A549 (cell line): ENCODE data around the gene BTG3. TPM values are rescaled to one million over a fixed set of nuclear protein-coding genes. Genes with fewer than 3 reads are reported as not detected.

Experiments used
- ATAC-seq, 2 experiments: fragments of 200-7000 bp in 1 of 2; fragments of >200 bp in 1 of 2; cut with Nextera tagmentation in 1 of 2; cut with Tn5 transposase in 1 of 2; 3 replicates each; pipeline versions ENCODE4 v1.8.0 to v1.9.1; 2018 to 2020; ENCODE audit warnings: mild to moderate bottlenecking in 1 of 2, moderate library complexity in 1 of 2
- CTCF ChIA-PET: fragments of 300-600 bp; sonication (Branson Sonifier 250); formaldehyde crosslinking; extraction: SDS; loops from one replicate; lab custom pipeline; 2021; ENCODE audit warnings: antibody characterized with exemption, inconsistent platforms; lab: Yijun Ruan, JAX
- POLR2A ChIA-PET: fragments of 350-600 bp; formaldehyde crosslinking; extraction: SDS; loops from one replicate; lab custom pipeline; 2021; ENCODE audit warnings: antibody characterized with exemption, inconsistent platforms; lab: Yijun Ruan, JAX
- DNase-seq, 2 experiments: peaks; one replicate each; pipeline versions ENCODE4 v3.0.0 to v3.0.0-alpha.2; 2011 to 2016; ENCODE audit warnings: low read depth in 1 of 2, low spot score in 1 of 2
- FAIRE-seq: peaks from 2 replicates; lab custom pipeline; 2011; peaks lifted over from hg19 to GRCh38; lab: Jason Lieb, UNC
- H3K27ac ChIP-seq, 2 experiments: fragments of >200 bp; sonication (Bioruptor Twin); formaldehyde crosslinking; 3 replicates each; pipeline ENCODE4 v1.5.1; 2016 to 2017
- H3K4me1 ChIP-seq: fragments of >200 bp; sonication (Bioruptor Twin); formaldehyde crosslinking; 3 replicates; pipeline ENCODE4 v1.6.1; 2016
- H3K4me2 ChIP-seq: fragments of >200 bp; sonication (Bioruptor Twin); formaldehyde crosslinking; 3 replicates; pipeline ENCODE4 v1.6.1; 2016
- H3K4me3 ChIP-seq: fragments of >200 bp; sonication (Bioruptor Twin); formaldehyde crosslinking; 3 replicates; pipeline ENCODE4 v1.5.1; 2016
- H3K9me3 ChIP-seq: fragments of >200 bp; sonication (Bioruptor Twin); formaldehyde crosslinking; 3 replicates; pipeline ENCODE4 v1.6.1; 2016
- BHLHE40 ChIP-seq: IDR thresholded peaks from 2 replicates; pipeline ENCODE4 v1.6.1; 2012; ENCODE audit warnings: low read depth, low read length, inconsistent platforms
- CBX8 ChIP-seq: fragments of 200-600 bp; sonication (generic); IDR thresholded peaks from 2 replicates; pipeline ENCODE4 v1.6.1; 2016
- CHD2 ChIP-seq: fragments of 150-350 bp; IDR thresholded peaks from 2 replicates; pipeline ENCODE4 v1.6.1; 2014; ENCODE audit warnings: low read length; ENCODE audit not compliant: partially characterized antibody
- ESRRA ChIP-seq: fragments of 150-350 bp; IDR thresholded peaks from 2 replicates; pipeline ENCODE4 v1.6.1; 2014; ENCODE audit warnings: mild to moderate bottlenecking, low read length, borderline replicate concordance
- FOSB ChIP-seq: fragments of 250-450 bp; sonication (Bioruptor Pico); IDR thresholded peaks from 2 replicates; pipeline ENCODE4 v1.5.0; 2020; ENCODE audit warnings: mild to moderate bottlenecking, moderate library complexity
- FOXS1 ChIP-seq: fragments of 250-450 bp; sonication (Bioruptor Pico); IDR thresholded peaks from 2 replicates; pipeline ENCODE4 v1.5.0; 2020; ENCODE audit warnings: mild to moderate bottlenecking, moderate library complexity
- HDAC2 ChIP-seq: fragments of 200-600 bp; sonication (generic); IDR thresholded peaks from 2 replicates; pipeline ENCODE4 v1.6.1; 2016
- HEYL ChIP-seq: fragments of 250-450 bp; sonication (Bioruptor Pico); IDR thresholded peaks from 2 replicates; pipeline ENCODE4 v1.8.0; 2021; ENCODE audit warnings: mild to moderate bottlenecking, moderate library complexity
- JUN ChIP-seq, 2 experiments: fragments of >200 bp; sonication (Bioruptor Twin); formaldehyde crosslinking; IDR thresholded peaks; 2 replicates in 1 of 2; 3 replicates in 1 of 2; pipeline ENCODE4 v1.6.1; 2016 to 2017
- KDM1A ChIP-seq: fragments of 200-600 bp; sonication (generic); IDR thresholded peaks from 2 replicates; pipeline ENCODE4 v1.6.1; 2016; ENCODE audit warnings: low read depth, mild to moderate bottlenecking
- KDM5A ChIP-seq: fragments of 200-600 bp; sonication (generic); IDR thresholded peaks from 2 replicates; pipeline ENCODE4 v1.6.1; 2016; ENCODE audit warnings: antibody characterized with exemption, mild to moderate bottlenecking
- MAZ ChIP-seq: fragments of 150-350 bp; IDR thresholded peaks from 2 replicates; pipeline ENCODE4 v1.6.1; 2014; ENCODE audit warnings: antibody characterized with exemption, low read depth, low read length, borderline replicate concordance
- NR3C1 ChIP-seq: fragments of >200 bp; sonication (Bioruptor Twin); formaldehyde crosslinking; IDR thresholded peaks from 3 replicates; pipeline ENCODE4 v1.6.1; 2017
- PHF8 ChIP-seq: fragments of 200-600 bp; sonication (generic); IDR thresholded peaks from 2 replicates; pipeline ENCODE4 v1.6.1; 2016; ENCODE audit warnings: low read depth, mild to moderate bottlenecking, antibody characterized with exemption, moderate library complexity, borderline replicate concordance
- RAD21 ChIP-seq, 2 experiments: fragments of >200 bp in 1 of 2; sonication (Bioruptor Twin) in 1 of 2; formaldehyde crosslinking in 1 of 2; IDR thresholded peaks in 1 of 2; conservative IDR thresholded peaks in 1 of 2; 2 replicates in 1 of 2; 3 replicates in 1 of 2; pipeline ENCODE4 v1.6.1; 2012 to 2018; ENCODE audit warnings: inconsistent platforms in 1 of 2
- RNF2 ChIP-seq: fragments of 200-600 bp; sonication (generic); IDR thresholded peaks from 2 replicates; pipeline ENCODE4 v1.6.1; 2016; ENCODE audit warnings: low read depth, mild to moderate bottlenecking, antibody characterized with exemption, moderate library complexity, borderline replicate concordance
- SMC3 ChIP-seq: fragments of >200 bp; sonication (Bioruptor Twin); formaldehyde crosslinking; IDR thresholded peaks from 3 replicates; pipeline ENCODE4 v1.6.1; 2018; ENCODE audit warnings: inconsistent platforms
- SREBF2 ChIP-seq: fragments of 450-650 bp; IDR thresholded peaks from 2 replicates; pipeline ENCODE4 v1.6.1; 2014; ENCODE audit warnings: mild to moderate bottlenecking, moderate library complexity
- ZC3H11A ChIP-seq: fragments of 450-650 bp; IDR thresholded peaks from 2 replicates; pipeline ENCODE4 v1.6.1; 2014; ENCODE audit warnings: antibody characterized with exemption, mild to moderate bottlenecking
- ZFP36 ChIP-seq: fragments of 450-650 bp; IDR thresholded peaks from 2 replicates; pipeline ENCODE4 v1.6.1; 2014; ENCODE audit warnings: borderline replicate concordance; ENCODE audit not compliant: partially characterized antibody
- ZNF302 ChIP-seq: fragments of 250-450 bp; sonication (Bioruptor Pico); IDR thresholded peaks from 2 replicates; pipeline ENCODE4 v1.9.0; 2021; ENCODE audit warnings: inconsistent platforms, mild to moderate bottlenecking, moderate library complexity
- ZSCAN20 ChIP-seq: fragments of 250-450 bp; sonication (Bioruptor Pico); IDR thresholded peaks from 2 replicates; pipeline ENCODE4 v1.8.0; 2022; ENCODE audit warnings: mild to moderate bottlenecking, moderate library complexity
- WGBS: methylation state at CpG from one replicate; pipeline ENCODE4 v1.1.6; 2017; ENCODE audit errors: missing lambda C conversion rate; 5-methylcytosine and 5-hydroxymethylcytosine counted together
- polyA plus RNA-seq, 4 experiments: library from polyadenylated mRNA; depleted of rRNA in 3 of 4; stranded (reverse); fragments of >200 nt; fragmentation: RNase III in 1 of 4; extraction: RNeasy Plus Mini Kit Qiagen cat#74134 plus additional on column Dnase treatment in 1 of 4; gene quantifications; 2 replicates in 3 of 4; 3 replicates in 1 of 4; pipeline ENCODE4 v1.2.3, GENCODE V29; 2011 to 2017
- TF ChIP-seq, protein P1 (sequence below): IDR thresholded peaks from 2 replicates; pipeline ENCODE4 v1.6.1; 2012
- TF ChIP-seq, protein P2 (sequence below): fragments of 150-350 bp; IDR thresholded peaks from 2 replicates; pipeline ENCODE4 v1.6.1; 2014; ENCODE audit warnings: low read depth, mild to moderate bottlenecking, low read length
- TF ChIP-seq, protein P3 (sequence below): fragments of >200 bp; sonication (Bioruptor Twin); formaldehyde crosslinking; IDR thresholded peaks from 3 replicates; pipeline ENCODE4 v1.6.1; 2016
- TF ChIP-seq, protein P4 (sequence below): fragments of 250-450 bp; sonication (Bioruptor Pico); IDR thresholded peaks from 2 replicates; pipeline ENCODE4 v1.5.0; 2021; ENCODE audit warnings: mild to moderate bottlenecking, moderate library complexity, borderline replicate concordance
- TF ChIP-seq, protein P5 (sequence below): fragments of 250-450 bp; sonication (Bioruptor Pico); IDR thresholded peaks from 2 replicates; pipeline ENCODE4 v1.5.0; 2020; ENCODE audit warnings: low read depth, mild to moderate bottlenecking, moderate library complexity

Gene BTG3
- polyA plus RNA-seq, 2 of the 4 experiments (the other 2 are of a cell fraction): 19.6 to 46.1 TPM

DNA sequence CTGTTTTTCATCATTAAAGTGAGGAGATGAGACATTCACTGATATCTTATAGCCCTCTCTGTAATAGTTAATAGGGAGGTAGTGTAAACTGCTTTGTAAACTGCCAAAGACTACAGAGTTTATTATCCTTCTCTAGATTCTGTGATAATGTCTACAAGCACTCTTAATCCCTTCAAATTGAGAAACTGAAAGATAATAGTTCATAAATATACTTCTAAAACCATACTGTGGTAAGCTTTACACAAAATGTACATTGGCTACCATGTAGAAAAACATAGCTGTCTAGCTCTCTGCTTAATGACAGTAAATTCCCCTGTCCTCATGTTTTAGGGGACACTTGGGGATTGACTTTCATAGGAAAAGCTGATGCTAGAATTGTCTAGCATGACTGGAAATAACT is 60.3 kb downstream of the BTG3 start:
- Histone ChIP-seq H3K9me3 (no peaks in the 10 kb centered on the region), H3K4me1 (no peaks in the 10 kb centered on the region), H3K4me3 (no peak overlapping the region), H3K4me2 (no peak overlapping the region), H3K27ac (no peak overlapping the region)
- DNase-seq: no peak
- no peak for ATAC-seq
- FAIRE-seq: no peak
- ChIA-PET CTCF (interaction anchor here (1.0 to 1.4 kb wide), 4 partner anchors 97 to 165 kb away, joined by 3 to 6 read pairs (median 6); no protein-coding TSS in a partner anchor), POLR2A (no interaction called here)
- TF ChIP-seq KDM1A (no peak), MAZ (no peak), ZNF302 (CRISPR knock-in tag) (no peak), BHLHE40 (no peak), HDAC2 (no peak), ZSCAN20 (no peak), SREBF2 (no peak), ESRRA (no peak), ZFP36 (no peak)

DNA sequence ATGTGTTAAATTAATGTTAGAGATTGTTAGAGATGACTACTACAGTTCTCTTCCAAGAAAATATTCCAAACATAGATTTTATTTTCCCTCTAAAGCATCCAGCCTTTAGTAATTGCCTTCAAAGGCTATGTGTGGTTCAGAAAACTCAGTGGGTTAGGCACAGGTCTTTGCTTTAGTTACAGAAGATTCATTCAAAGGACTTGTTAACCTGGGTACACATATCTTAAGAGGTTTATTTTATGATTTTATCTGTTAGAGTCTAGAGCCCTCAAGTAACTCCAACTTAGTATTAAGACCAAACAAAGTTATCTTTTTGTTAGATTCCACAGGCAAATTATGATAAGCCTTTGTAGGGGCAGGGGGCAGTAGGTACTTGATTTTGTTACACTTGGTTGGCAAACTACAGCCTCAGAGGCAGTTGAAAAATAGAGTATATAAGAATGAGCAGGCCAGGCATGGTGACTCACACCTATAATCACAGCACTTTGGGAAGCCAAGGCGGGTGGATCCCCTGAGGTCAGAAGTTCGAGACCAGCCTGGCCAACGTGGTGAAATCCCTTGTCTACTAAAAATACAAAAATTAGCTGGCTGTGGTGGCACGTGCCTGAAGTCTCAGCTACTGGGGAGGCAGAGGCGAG is 61.9 kb downstream of the BTG3 start:
- WGBS: 67% methylated on average over 5 of the region's 5 CpGs
- Histone ChIP-seq H3K4me2 (no peak overlapping the region), H3K4me1 (no peaks in the 10 kb centered on the region), H3K4me3 (no peak overlapping the region), H3K27ac (no peak overlapping the region), H3K9me3 (no peaks in the 10 kb centered on the region)
- DNase-seq (no peak), ATAC-seq (no peak), FAIRE-seq (no peak)
- CTCF ChIA-PET: no interaction called here
- POLR2A ChIA-PET: no interaction called here
- TF ChIP-seq ZFP36: no peak
- no peak for TF ChIP-seq NR3C1
- no peak for TF ChIP-seq ZC3H11A
- TF ChIP-seq RAD21 (conservative IDR thresholded peaks at IDR 0.05 in 1 of 2, IDR thresholded peaks at IDR 0.05 in 1 of 2): no peak
- TF ChIP-seq, protein P1, sequence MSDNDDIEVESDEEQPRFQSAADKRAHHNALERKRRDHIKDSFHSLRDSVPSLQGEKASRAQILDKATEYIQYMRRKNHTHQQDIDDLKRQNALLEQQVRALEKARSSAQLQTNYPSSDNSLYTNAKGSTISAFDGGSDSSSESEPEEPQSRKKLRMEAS: no peak
- no peak for TF ChIP-seq FOSB
- TF ChIP-seq ZNF302 (CRISPR knock-in tag): no peak
- TF ChIP-seq PHF8: no peak
- TF ChIP-seq CBX8: no peak
- TF ChIP-seq, protein P2, sequence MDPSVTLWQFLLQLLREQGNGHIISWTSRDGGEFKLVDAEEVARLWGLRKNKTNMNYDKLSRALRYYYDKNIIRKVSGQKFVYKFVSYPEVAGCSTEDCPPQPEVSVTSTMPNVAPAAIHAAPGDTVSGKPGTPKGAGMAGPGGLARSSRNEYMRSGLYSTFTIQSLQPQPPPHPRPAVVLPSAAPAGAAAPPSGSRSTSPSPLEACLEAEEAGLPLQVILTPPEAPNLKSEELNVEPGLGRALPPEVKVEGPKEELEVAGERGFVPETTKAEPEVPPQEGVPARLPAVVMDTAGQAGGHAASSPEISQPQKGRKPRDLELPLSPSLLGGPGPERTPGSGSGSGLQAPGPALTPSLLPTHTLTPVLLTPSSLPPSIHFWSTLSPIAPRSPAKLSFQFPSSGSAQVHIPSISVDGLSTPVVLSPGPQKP: no peak
- TF ChIP-seq KDM1A: no peak
- no peak for TF ChIP-seq RNF2

DNA sequence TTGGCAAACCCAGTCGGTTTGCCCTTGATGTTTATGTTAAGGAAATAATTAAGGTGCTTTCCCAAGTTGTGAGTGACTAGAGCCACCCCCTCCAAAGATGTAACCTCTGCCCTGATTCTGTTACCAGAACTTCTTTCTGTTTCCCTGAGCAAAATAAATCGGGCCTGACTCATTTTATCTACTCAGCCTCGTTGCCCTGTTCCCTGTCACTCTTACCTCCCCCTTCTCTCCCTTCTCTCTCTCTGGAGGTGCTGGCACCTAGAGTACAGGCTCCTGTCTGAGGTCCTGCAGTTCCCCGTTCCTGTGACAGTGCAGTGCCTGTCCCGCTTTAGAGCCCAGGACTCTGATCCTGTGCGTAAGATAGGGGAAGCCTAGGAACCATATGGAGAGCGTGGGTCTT is 64.4 kb downstream of the BTG3 start:
- no peak overlapping the region for H3K27ac ChIP-seq
- TF ChIP-seq, protein P3, sequence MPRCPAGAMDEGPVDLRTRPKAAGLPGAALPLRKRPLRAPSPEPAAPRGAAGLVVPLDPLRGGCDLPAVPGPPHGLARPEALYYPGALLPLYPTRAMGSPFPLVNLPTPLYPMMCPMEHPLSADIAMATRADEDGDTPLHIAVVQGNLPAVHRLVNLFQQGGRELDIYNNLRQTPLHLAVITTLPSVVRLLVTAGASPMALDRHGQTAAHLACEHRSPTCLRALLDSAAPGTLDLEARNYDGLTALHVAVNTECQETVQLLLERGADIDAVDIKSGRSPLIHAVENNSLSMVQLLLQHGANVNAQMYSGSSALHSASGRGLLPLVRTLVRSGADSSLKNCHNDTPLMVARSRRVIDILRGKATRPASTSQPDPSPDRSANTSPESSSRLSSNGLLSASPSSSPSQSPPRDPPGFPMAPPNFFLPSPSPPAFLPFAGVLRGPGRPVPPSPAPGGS: no peak
- no peak for TF ChIP-seq JUN (IDR thresholded peaks at IDR 0.05)
- TF ChIP-seq KDM5A: no peak
- TF ChIP-seq HDAC2: no peak
- TF ChIP-seq, protein P1: no peak
- no peak for TF ChIP-seq CHD2
- TF ChIP-seq, protein P4, sequence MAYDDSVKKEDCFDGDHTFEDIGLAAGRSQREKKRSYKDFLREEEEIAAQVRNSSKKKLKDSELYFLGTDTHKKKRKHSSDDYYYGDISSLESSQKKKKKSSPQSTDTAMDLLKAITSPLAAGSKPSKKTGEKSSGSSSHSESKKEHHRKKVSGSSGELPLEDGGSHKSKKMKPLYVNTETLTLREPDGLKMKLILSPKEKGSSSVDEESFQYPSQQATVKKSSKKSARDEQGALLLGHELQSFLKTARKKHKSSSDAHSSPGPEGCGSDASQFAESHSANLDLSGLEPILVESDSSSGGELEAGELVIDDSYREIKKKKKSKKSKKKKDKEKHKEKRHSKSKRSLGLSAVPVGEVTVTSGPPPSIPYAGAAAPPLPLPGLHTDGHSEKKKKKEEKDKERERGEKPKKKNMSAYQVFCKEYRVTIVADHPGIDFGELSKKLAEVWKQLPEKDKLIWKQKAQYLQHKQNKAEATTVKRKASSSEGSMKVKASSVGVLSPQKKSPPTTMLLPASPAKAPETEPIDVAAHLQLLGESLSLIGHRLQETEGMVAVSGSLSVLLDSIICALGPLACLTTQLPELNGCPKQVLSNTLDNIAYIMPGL: no peak
- no peak for TF ChIP-seq SMC3
- TF ChIP-seq ESRRA: no peak
- TF ChIP-seq FOXS1 (CRISPR knock-in tag): no peak
- TF ChIP-seq SREBF2: no peak
- TF ChIP-seq ZFP36: no peak
- TF ChIP-seq, protein P5, sequence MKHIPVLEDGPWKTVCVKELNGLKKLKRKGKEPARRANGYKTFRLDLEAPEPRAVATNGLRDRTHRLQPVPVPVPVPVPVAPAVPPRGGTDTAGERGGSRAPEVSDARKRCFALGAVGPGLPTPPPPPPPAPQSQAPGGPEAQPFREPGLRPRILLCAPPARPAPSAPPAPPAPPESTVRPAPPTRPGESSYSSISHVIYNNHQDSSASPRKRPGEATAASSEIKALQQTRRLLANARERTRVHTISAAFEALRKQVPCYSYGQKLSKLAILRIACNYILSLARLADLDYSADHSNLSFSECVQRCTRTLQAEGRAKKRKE (CRISPR knock-in tag): no peak
- TF ChIP-seq HEYL (CRISPR knock-in tag): no peak
- no peak for TF ChIP-seq NR3C1
- CTCF ChIA-PET: no interaction called here
- WGBS: 83% methylated on average over 7 of the region's 7 CpGs
- H3K9me3 ChIP-seq: no peaks in the 10 kb centered on the region
- no peak for ATAC-seq
- peaks cover under 1% of the 10 kb centered on the region; the same call in 2 of the 3 replicates for H3K4me1 ChIP-seq
- no peak overlapping the region for H3K4me2 ChIP-seq
- FAIRE-seq: no peak
- POLR2A ChIA-PET: no interaction called here
- no peak for DNase-seq
- no peak overlapping the region for H3K4me3 ChIP-seq
